Right lung (tissue), 5 donors: ENCODE data around the gene DOCK10. TPM values are rescaled to one million over a fixed set of nuclear protein-coding genes. Genes with fewer than 3 reads are reported as not detected.
"Not testable (repeated sequence)": the region's sequence is repeated elsewhere in the genome, so short reads cannot be mapped to it uniquely, and the experiment has no call there.

ENCODE experiments used
- DNase-seq, 2 donors: peaks; one replicate each; pipeline ENCODE4 v3.0.0-alpha.2; 2013
- polyA plus RNA-seq, 5 donors: library from polyadenylated mRNA; unstranded; fragments of 120-200 nt; gene quantifications; one replicate each; pipeline versions ENCODE4 v1.2.1 to v1.2.3, GENCODE V29; 2013; ENCODE audit warnings: inconsistent platforms in 1 of 5, low replicate concordance in 1 of 5; ENCODE audit not compliant: insufficient read length in 5 of 5, insufficient read depth in 1 of 5

The DOCK10 gene
- polyA plus RNA-seq, 5 donors: 39.7 to 44.2 (median 42.8) TPM

DNA sequence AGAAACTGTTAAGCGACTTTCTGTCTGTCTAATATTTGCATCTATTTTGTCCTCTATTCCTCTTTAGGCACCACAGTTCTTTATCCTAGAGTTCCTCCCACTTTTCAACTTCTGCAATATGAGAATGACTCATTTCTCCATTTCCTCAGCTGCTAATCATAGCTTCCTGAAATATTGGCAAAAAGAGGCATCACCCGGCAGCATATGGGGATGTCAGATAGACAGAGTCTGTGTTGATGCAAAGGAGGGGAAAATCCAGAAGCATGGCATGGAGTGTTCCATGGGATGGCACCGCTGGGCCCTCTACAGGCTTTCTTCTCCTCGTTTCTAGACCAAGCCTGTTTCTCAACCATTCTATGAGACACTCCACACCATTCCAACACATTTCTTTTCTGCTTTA lies 93.4 kb downstream of the DOCK10 start:
- no peak for DNase-seq

GRCh38 chr2:224948005-224948404 lies 94.3 kb downstream of the DOCK10 start:
- DNase-seq: no peak

DNA sequence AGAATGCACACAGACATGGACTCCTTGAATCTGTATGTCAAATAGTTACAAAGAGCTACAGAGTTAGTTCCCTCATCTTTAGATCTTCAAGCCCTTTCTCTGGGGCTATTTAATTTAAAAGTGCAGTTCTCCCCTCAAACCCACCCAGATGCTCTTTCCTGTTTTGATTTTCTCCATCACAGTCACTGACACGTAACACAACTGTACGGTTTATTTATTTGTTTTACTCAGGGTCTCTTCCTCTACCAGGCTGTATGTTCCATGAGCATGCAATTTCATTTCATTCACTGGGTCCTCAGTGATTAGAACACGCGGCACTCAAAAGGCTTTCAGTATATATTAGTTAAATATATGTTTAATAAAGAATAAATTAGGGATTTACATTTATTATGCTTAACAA lies 94.7 kb downstream of the DOCK10 start:
- no peak for DNase-seq

DNA sequence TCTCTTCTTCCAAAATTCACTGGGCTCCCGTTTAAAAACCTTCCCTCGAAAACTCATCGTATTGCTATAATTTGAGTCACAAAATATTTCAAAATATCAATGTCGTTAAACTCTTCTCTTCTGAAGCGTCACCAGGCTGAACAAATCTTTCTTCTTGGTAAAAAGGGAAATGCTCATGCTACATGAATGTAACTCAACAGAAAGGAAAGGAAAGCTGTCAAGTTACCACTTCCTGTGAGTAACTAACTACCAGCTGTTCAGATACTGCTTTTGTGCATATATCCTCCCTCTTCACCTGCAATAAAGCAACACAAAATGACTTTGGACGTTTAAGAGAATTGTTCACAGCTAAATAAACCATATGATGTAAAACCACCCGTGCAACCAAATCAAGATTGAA lies 95.4 kb downstream of the DOCK10 start:
- DNase-seq: no peak

DNA sequence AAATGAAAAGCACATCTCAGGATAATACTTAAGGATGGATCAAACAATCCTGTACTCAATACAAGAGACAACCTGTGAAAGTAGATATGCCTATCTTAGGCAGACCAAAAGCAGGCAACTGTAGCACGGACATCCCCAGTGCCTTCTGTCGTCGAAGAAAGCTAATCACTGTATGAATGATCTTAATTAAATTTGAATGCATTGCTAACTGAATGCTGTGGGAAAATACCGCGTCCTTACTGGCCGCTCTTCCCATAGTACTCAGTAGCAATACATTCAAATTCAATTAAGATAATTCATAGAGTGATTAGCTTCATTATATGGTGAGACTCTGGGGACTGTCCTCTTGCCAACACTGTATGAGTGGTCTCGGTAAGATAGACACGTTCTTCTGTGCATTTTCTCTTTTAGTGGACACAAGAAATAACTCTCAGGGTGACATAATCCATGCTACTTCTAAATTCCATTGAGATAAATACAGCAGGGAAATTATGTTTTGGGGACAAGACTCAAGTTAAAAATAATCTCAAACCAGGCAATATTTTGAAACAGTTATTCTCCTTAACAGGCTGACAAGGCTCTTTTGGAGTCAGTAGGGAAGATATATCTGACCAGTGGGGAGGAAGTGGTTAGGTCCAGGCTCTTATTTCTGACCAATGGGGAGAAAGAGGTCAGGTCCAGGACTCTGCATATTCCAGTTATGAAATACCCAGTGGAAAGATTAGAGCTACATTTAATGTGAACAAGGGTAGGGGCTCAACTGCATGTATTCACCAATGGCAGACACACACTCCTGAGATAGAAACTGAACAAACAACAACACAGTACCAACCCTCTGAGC lies 97.3 kb downstream of the DOCK10 start:
- DNase-seq: no peak

DNA sequence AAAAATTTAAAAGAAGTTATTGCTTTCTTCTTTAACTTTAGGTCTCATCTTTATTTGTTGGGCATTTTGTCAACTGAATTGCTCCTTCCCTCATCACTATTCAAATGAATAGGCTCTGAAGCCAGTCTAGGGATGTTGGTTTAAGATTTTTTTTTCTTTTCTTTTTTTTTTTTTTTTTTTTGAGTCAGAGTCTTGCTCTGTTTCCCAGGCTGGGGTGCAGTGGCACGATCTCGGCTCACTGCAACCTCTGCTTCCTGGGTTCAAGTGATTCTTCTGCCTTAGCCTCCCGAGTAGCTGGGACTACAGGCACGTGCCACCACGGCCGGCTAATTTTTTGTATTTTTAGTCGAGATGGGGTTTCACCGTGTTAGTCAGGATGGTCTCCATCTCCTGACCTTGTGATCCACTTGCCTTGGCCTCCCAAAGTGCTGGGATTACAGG lies 98.6 kb downstream of the DOCK10 start:
- DNase-seq: not testable (repeated sequence)

DNA sequence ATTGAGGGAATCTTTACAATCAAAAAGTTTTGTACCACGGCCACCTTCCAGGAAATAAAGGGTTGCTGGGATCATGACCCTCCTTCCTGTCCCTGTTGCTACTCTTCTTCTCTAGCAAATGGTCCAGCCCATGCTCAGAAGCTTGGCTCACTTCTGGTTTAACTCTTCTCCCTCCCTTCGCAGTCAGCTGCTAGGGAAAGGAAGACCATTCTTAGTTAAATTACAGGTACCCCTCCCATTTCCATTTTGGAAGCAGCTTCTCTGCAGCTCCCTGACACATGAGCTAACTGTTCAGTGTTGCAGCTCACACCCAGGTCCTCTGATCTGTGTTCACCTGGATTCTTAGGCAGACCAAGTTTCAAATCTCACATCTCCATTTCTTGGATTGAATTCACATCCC lies 100.3 kb downstream of the DOCK10 start:
- DNase-seq: no peak

GRCh38 chr2:224940618-224941017 lies 101.7 kb downstream of the DOCK10 start:
- no peak for DNase-seq

- no peak for DNase-seq
Observed at GRCh38 chr2:224938651-224939182, 103.6 kb downstream of the DOCK10 start.

GRCh38 chr2:224937887-224938286 lies 104.4 kb downstream of the DOCK10 start:
- DNase-seq: no peak

DNA sequence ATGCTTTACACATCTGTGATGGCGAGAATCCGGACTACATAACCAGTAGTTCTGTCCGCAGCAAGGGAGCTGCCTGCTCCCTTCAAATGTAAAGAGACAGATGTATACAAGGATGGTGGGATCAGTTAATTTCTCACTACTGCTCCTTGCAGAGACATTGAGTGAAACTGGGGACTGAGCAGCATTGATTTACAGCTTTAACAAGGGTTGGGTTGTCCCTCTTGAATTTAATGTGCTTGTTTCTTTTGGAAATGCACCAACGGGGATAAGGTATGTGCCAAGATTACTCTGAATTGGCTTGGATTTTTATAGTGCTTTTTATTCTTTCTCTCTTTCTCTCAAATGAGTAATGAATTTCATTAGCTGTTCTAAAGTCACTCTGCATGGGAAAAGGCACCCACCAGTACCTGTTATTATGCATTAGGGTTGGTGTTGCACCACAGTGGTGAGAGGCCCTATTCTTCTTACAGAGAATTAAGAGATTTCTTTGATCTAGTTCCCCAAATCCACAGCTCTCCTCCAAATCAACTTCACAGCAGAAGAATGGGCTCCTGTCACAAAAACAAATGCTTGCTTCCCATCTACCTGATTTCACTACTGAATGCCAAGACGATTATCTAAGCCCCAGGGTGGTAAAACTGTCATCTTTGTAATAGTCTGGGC lies 107.6 kb downstream of the DOCK10 start:
- DNase-seq: no peak

GRCh38 chr2:224933431-224933830 lies 108.8 kb downstream of the DOCK10 start:
- no peak for DNase-seq

DNA sequence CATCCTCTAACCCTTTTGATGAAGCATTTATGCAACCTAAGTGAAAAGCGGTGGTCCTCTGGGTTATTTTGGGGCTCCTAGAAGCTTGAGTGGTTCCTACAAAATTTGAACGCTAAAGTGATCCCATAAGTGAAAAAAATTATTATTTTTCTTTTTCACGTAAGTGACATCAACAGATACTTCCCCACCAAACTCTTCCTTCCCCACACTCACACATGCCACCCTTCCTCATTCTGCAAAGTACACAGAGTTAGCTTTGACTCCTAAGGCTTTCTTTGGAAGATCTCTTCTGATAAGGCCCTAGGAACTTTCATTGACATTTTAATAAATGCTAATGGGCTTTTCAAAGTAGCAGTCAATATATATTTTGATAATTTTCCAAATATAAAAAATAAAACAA lies 109.7 kb downstream of the DOCK10 start:
- DNase-seq: no peak

- no peak for DNase-seq
Observed at GRCh38 chr2:224931956-224932355, 110.3 kb downstream of the DOCK10 start.

DNA sequence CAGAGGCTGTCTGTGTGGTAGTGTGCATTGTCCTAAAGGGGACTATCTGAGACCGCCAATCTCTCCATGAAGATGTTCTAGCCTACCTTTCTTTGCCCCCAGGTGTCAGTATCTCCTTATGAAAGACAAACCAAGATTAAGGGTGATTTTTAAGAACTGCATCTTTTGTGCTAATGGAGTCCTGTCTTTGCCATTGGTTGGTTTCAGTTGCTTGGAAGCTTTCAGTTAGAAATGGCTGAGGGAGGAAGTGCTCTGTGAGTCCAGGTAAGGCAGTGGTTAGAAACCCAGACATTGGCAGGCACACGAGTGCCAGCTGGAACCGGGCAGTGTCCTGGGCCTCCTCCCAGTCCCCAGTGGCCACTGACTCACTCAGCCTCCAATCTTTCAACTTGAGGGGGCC lies 111.3 kb downstream of the DOCK10 start:
- DNase-seq: no peak

- DNase-seq: no peak
Observed at GRCh38 chr2:224930124-224930523, 112.1 kb downstream of the DOCK10 start.

DNA sequence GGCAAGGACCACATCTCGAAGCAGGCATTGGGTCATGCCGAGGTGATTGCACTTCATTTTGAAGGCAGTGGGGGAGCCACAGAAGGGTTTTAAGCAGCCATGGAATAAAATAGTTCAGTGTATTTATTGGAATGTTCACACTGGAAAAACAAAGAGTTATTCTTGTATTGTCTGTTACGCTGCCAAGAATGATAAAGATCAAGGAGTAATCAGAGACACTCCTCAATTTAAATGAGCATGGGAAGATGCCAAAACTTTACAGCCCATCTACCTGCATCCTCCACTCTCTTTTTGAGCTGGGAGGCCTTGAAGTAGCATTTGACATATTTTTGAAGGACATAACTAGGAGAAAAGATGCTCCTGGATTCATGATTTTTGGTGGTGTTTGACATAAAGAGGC lies 112.8 kb downstream of the DOCK10 start:
- DNase-seq: no peak

DNA sequence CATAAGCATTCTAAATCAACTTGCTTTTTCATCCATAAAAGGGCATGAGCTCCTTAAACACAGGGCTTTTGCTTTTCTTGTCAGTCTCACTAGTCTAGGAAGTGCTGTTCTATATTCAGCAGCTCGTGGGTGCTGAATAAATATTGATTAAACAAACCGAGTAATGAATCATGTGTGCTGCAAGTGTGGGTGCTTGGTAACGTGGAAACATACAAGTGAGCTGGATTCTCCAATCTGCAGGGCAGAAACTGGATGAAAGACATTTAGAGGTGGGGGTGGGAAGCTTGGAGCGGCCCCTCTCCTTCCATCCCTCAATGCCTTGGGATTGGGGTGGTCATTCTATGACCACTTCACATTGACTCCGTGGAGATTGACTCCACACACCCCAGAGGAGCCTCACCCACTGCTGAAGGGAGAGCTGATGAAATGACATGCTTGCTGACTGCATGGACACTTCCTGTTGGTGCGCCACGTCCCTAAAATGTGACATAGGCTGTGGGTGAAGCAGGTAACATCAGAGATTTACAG lies 114.6 kb downstream of the DOCK10 start:
- DNase-seq: no peak

DNA sequence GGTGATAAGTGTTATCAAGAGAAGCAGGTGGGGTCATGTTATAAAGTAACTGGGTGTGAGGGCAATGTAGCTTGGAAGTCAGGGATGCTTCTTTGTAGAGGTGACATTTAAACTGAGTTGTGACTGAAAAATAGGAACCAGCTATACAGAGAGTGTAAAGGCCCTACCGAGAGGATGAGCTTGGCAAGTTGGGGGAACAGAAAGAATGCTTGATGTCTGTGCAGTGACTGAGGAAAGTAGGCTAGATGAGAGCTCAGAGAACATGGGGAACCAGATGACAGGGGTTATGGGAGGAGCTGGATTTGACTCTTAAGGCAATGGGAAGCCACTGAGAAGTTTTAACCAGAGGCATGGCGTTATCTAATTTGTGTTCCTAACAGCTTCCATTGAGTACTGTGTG lies 115.3 kb downstream of the DOCK10 start:
- DNase-seq: no peak

- DNase-seq: no peak
Observed at GRCh38 chr2:224925810-224926100, 116.5 kb downstream of the DOCK10 start.

GRCh38 chr2:224925061-224925809 lies 117.0 kb downstream of the DOCK10 start:
- no peak for DNase-seq

- no peak for DNase-seq
Observed at GRCh38 chr2:224924631-224925030, 117.6 kb downstream of the DOCK10 start.
